Measurements from ENCODE around the gene APOC3.

Gene APOC3

DNA sequence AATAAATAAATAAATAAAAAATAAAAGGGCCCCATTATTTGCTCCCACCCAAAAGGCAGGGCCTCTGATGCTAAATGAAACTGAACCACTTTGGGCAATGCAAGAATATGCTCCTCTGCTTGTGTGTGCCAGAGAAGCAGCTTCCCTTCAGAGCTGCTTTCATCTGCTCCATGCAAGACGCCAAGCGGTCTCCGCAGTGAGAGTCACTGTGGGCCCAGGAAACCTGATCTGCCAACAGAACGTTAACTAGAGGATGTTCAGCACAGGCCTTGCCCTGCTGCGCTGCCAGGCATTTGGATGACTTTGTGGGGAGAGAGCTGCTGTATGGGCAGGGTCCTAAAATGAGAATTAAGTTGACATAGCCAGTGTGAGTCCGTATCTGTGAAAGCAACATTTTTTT lies 51.4 kb downstream of the APOC3 start:
- no peak for DNase-seq

DNA sequence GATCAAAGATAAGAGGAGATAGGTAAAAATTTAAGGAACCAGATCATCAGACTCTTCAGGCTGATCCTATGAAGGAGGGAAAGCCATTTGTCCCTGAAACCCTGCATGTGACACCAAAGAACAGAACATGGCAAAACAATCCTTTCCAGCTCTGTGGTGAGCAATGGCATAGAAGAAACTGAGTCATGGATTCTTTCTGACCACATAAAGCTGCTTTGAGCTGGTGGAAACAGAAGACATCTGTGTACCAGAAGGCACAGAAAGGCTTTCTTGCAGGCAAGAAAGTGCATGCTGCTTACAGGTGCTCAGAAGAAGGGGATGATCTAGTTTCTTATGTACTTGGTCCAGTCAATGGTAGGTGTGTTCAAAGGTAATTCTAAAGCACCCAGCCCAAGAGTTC lies 52.7 kb downstream of the APOC3 start:
- DNase-seq, result no peak

Measured in DMS153 (cell line).